Omental fat pad (tissue), 4 donors: ENCODE results near the gene MRPL50. TPM values are rescaled to one million over a fixed set of nuclear protein-coding genes. Genes with fewer than 3 reads are reported as not detected.
"Not testable (repeated sequence)": the region's sequence is repeated elsewhere in the genome, so short reads cannot be mapped to it uniquely, and the experiment has no call there.

ENCODE experiments used
- ATAC-seq: fragments of 150-250 bp; one replicate; pipeline ENCODE4 v1.9.1; 2016; ENCODE audit warnings: mild to moderate bottlenecking, moderate library complexity; ENCODE audit not compliant: low FRiP score
- DNase-seq: peaks from one replicate; pipeline ENCODE4 v3.0.0-alpha.2; 2019; ENCODE audit warnings: low spot score
- total RNA-seq, 4 donors: library from RNA; depleted of rRNA; stranded (reverse); fragments of >200 nt; gene quantifications; one replicate each; pipeline ENCODE4 v1.1.0, GENCODE V29; 2016
- TF ChIP-seq, protein P1 (sequence below), 3 donors: fragments of 450-650 bp; IDR thresholded peaks; one replicate each; pipeline ENCODE4 v1.5.1; 2016 to 2017; ENCODE audit warnings: antibody characterized with exemption in 3 of 3, mild to moderate bottlenecking in 3 of 3, moderate library complexity in 2 of 3

Gene MRPL50
- total RNA-seq, 4 donors from 2014 or later = 9.9 to 13.7 (median 12.6) TPM

DNA sequence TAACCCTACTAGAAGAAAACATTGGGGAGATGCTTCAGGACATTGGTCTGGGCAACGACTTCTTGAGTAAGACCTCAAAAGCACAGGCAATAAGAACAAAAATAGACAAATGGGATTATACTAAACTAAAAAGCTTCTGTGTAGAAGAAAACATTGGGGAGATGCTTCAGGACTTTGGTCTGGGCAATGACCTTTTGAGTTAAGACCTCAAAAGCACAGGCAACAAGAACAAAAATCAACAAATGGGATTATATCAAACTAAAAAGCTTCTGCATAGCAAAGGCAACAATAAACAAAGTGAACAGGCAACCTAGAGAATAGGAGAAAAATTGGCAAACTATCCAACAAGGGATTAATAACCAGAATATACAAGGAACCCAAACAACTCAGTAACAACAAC lies 3.7 kb downstream of the MRPL50 start:
- TF ChIP-seq, protein P1, sequence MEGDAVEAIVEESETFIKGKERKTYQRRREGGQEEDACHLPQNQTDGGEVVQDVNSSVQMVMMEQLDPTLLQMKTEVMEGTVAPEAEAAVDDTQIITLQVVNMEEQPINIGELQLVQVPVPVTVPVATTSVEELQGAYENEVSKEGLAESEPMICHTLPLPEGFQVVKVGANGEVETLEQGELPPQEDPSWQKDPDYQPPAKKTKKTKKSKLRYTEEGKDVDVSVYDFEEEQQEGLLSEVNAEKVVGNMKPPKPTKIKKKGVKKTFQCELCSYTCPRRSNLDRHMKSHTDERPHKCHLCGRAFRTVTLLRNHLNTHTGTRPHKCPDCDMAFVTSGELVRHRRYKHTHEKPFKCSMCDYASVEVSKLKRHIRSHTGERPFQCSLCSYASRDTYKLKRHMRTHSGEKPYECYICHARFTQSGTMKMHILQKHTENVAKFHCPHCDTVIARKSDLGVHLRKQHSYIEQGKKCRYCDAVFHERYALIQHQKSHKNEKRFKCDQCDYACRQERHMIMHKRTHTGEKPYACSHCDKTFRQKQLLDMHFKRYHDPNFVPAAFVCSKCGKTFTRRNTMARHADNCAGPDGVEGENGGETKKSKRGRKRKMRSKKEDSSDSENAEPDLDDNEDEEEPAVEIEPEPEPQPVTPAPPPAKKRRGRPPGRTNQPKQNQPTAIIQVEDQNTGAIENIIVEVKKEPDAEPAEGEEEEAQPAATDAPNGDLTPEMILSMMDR (IDR thresholded peaks at IDR 0.05) = no peak
- DNase-seq = no peak
- ATAC-seq = no peak

DNA sequence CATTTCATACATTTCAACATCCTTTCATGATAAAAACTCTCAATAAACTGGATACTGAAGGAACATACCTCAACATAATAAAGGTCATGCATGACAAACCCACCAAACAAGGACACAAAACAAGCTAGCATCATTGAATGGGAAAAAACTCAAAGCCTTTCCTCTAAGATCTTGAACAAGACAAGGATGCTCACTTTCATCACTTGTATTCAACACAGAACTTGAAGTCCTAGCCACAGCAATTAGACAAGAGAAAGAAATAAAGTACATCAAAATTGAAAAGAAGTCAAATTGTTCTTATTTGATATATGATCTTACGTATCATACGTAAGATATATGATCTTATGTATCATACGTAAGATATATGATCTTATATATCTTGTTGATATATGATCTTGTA lies 5.3 kb downstream of the MRPL50 start:
- TF ChIP-seq, protein P1 (IDR thresholded peaks at IDR 0.05) = no peak
- DNase-seq (no peak), ATAC-seq (no peak)

DNA sequence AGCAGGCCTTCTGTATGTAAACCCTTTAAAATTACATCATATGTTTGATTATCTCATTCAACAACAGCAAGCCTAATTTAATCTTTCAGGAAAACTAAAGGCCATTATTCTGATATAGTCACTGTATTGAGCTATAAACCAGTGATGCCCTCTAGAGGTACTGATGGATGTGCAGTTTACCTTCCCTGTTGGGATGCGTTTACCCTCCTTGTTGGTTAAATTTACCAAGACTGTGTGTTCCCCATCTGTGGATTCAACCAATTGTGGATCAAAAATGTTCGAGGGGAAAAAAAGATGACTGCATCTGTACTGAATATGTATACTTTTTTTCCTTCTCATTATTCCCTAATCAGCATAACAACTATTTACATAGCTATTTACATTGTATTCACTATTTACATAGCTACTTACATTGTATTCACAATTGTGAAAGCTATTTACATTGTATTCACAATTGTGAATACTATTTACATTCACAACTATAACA lies 9.9 kb downstream of the MRPL50 start:
- no peak for DNase-seq
- TF ChIP-seq, protein P1 (IDR thresholded peaks at IDR 0.05) = no peak
- ATAC-seq = no peak

DNA sequence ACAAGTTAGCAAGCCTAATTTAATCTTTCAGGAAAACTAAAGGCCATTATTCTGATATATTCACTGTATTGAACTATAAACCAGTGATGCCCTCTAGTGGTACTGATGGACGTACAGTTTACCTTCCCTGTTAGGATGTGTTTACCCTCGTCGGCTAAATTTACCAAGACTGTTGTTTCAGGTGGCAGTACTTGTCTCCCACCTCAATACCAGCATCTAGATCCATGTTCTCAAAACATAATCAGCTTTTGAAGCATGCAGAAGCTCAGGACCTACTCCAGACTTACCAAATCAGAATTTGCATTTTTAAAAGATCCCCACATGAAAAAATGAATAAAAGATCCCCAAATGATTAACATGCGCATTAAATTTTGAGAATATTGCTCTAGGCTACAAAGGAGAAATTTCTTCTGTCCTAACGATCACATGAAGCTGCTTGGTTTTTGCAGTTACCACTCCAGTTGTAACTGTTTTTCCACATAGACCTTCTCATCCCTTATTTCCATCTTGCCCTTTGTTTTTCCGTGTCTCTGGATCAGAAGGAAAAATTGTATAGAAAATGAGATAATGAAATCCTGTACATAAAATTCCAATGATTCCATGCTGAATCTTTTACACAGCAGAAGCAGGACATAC lies 10.4 kb downstream of the MRPL50 start:
- TF ChIP-seq, protein P1 (IDR thresholded peaks at IDR 0.05) = no peak
- no peak for DNase-seq
- no peak for ATAC-seq

DNA sequence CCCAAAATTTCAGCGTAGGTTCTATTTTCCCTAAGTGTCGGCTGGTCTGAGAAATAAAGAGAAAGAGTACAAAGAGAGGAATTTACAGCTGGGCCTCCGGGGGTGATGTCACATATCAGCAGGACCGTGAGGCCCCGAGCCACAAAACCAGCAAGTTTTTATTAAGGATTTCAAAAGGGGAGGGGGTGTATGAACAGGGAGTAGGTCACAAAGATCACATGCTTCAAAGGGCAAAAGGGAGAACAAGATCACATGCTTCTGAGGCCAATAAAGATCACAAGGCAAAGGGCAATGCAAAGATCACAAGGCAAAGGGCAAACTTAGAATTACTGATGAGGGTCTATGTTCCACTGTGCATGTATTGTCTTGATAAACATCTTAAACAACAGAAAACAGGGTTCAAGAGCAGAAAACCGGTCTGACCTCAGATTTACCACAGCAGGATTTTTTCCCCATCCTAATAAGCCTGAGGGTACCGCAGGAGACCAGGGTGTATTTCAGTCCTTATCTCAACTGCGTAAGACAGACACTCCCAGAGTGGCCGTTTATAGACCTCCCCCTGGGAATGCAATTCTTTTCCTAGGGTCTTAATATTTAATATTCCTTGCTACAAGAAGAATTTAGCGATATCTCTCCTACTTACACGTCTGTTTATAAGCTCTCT lies 13.4 kb downstream of the MRPL50 start, which contains the start of gene BAAT:
TSS of gene BAAT (minus strand) at position 134 of the 664 bp plus-strand sequence. CDS start 13,602 bp downstream, outside the sequence.
- ATAC-seq, DNase-seq: not testable (repeated sequence)

DNA sequence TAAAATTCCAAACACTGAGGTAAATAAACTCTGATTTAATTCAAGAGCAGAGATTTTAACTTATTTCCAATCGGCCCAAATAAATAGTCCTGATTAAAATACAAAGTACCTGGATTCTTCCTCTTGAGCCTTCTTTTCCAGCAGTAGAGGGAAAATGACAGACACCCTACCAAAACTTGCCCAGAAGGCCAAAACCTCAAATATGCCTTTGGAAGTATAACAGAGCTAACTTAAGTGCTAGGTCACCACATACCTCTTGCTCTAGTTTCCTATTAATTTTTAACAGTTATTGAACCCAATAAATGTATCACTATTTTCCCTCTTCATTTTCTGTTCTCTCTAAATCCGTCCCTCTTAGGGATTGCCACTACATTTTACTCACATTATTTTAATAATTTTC lies 15.1 kb downstream of the MRPL50 start:
- no peak for DNase-seq
- TF ChIP-seq, protein P1 (IDR thresholded peaks at IDR 0.05) = no peak
- no peak for ATAC-seq

DNA sequence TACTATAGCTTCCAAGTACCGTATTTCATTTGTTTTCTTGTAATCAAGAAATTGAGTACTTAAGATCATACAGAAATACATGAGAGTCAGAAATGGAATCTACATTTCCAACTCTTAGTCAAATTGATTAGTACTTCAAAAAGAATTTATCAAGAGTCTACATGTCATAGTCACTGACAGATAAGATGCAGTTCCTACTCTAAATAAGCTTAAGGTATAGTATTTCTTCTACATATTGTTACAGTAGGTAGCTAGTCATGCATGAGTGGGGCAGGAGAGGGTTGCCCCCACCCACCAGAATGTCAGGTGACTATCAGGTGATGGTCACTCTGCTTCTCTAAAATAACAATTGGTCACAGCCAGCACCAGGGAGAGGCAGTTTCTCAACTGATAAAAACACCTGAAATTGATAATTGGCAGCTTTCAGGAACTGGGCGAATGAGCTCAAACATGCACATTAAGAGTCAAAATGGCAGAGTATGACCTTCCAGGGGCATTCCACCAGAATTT lies 16.5 kb downstream of the MRPL50 start:
- no peak for ATAC-seq
- DNase-seq = no peak
- TF ChIP-seq, protein P1 (IDR thresholded peaks at IDR 0.05) = no peak
